HG03045 (cell line): ENCODE data around the gene SPINT2.

Experiments
- ATAC-seq: cut with Tn5 transposase; IDR thresholded peaks from one replicate; pipeline ENCODE4 v1.9.1; 2021; ENCODE audit warnings: mild to moderate bottlenecking, moderate library complexity; ENCODE audit not compliant: unreplicated experiment

SPINT2 gene

DNA sequence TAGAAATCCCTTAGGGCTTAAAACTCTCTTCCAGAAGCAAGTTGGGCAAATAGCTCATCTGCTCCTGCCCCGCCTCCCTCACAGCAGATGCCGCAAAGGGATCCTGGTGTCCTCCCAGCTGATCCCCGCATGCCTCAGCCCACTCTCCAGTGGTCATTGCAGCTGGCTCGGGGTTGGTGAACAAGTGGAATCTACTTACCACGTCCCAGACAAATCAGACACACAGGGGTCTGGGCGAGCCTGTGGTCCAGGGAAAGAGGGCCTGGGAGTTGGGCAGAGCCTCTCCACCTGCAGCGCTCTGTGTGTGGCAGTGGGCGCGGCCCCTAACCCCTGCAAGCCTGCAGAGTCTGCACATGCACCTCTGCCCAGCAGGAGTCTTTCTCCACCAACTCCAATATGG is 28.9 kb downstream of the SPINT2 start:
- ATAC-seq, result no peak

DNA sequence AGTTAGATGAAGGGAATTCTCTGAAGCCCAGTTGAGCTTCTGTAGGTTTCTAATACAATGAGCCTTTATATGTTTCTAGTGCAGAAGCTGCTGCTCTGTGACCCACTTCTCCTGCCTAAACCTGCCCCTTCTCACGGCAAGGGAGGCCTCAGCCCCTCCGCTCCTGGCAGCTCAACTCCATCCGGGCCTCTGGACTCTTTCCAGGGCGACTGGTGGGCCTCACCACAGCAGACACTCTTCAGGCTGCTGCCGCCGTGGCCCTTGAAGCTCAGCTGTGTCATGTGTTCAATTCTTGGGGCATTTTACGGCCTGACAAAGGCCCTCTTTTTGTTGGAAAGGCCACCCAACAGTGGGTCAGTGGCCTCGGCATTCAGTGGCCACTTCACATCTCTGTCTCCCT is 29.7 kb downstream of the SPINT2 start:
- no peak for ATAC-seq

DNA sequence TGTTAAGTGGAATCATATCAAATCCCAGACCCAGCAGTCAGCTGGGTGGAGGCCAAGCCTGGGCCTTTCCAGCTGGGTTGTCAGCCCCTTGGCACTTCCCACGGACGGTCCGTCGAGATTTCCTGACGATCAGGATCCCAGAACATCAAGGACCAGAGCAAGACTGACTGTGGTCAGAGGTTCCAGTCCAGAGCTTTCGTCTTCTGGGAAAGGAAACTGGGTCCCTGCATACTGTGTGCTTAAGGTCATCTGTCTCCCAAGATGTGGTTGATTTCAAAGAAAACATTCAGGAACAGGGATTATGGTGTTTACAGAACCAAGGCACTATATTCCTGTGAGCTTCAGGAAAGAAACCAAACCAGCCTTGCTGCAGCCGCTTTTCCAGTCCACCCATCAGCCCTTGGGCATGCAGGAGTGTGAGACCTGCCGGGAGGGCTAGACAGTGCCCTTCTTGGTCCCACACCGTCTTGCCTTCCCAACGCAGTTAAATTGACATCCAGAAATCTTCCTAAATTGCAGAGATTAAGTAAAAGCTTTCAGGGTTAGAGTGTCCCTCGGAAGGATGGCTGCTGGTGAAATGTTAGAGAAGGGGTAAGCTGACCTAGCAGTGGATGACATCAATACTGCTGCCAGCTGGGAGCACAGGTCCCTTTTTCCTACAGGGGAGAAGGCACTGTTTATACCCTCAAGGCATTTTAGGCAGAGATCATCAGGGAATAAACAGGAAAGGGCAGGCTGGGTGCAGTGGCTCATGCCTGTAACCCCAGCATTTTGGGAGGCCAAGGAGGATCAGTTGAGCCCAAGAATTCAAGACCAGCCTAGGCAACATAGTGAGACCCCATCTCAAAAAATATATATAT is 34.7 kb downstream of the SPINT2 start:
- no peak for ATAC-seq

DNA sequence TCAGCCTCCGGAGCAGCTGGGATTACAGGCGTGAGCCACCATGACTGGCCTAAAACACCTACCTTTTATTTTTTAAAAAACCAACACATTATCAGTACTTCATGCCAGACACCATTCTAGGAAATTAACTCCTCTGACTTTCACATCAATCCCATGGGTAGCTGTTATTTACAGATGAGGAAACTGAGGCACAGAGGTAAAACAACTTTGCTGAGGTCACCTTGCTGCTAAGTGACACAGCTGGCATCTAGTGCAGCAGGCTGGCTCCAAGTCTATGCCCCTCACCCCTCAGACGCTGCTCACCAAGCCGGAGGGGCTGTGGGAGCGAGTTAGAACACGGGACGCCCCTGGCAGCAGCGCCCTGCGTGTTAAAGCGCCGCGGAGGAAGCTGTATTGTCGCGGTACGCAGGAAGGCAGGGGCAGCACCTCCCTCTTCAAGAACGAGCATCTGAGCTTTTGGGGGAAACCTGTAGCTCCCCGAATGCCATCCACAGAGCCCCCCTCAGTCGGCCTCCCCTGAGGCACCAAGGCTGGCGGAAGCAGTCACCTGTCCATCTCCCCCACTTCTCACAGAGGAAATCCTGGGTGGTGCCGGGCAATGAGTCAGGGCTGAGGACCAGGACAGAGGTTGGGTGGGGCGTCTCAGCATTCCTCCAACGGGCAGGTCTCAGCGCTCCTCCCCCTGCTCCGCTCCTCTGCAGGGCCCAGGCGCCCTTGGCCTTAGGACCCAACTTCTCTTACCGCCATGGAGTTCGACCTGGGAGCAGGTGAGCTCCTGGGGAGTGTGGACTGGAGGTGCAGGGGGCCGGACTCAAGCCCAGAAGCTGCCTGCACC is 39.4 kb downstream of the SPINT2 start, which contains the start of gene C19orf33:
TSS of gene C19orf33 (plus strand) at position 735 of the 835 bp plus-strand sequence. CDS start at position 746, 11 bp downstream.
- no peak for ATAC-seq

DNA sequence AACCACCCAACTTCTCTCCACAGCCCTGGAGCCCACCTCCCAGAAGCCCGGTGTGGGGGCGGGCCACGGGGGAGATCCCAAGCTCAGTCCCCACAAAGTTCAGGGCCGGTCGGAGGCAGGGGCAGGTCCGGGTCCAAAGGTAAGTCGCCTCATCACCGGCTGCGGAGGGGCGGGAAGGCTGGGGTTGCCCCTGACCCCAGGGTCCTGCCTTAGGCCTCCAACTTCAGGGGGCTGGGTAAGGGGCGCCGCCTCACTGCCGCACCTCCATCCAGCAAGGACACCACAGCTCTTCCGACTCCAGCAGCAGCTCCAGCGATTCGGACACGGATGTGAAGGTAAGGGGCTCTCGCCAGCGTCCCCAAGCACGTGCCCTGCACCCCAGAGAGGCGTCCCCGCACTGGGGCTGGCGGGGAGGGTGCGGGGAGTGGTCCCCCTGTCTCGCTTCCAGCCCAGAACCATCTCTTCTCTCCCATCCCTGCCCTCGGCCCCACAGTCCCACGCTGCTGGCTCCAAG is 40.0 kb downstream of the SPINT2 start:
- ATAC-seq, result no peak

DNA sequence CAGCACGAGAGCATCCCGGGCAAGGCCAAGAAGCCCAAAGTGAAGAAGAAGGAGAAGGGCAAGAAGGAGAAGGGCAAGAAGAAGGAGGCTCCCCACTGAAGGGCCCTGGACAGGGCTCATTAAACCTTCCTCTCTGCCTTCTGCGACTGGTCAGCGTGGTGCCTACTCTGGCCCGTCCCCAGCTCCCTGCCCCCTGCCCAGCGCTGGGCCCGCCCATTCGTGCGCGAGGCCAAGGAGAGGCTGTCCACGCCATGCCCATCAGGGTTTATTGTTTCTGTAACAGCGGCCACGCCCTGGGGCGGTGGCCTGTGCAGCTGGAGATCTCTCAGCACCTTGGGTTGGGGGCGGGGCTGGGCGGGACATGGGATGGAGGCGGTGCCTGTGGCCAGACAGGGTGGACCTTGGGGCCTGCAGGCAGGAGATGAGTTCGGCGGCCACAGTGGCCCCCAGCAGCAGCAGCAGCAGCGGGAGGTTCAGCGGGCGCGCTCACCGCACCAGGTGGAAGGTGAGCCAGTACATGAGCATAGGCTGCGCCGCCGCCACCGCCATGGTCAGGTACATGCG is 40.6 kb downstream of the SPINT2 start:
- ATAC-seq, result no peak

DNA sequence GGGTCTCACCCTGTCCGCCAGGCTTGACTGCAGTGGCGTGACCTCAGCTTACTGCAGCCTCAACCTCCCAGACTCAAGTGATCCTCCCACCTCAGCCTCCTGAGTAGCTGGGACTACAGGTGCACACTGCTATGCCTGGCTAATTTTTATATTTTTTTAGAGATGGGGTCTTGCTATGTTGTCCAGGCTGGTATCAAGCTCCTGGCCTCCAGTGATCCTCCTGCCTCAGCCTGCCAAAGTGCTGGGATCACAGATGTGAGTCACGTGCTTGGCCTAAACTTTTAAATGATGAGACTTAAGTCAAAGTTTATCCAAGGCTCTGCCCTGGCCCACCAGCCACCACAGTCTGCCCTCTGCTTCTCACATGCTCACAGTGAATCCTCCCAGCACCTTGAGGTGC is 41.9 kb downstream of the SPINT2 start:
- no peak for ATAC-seq

DNA sequence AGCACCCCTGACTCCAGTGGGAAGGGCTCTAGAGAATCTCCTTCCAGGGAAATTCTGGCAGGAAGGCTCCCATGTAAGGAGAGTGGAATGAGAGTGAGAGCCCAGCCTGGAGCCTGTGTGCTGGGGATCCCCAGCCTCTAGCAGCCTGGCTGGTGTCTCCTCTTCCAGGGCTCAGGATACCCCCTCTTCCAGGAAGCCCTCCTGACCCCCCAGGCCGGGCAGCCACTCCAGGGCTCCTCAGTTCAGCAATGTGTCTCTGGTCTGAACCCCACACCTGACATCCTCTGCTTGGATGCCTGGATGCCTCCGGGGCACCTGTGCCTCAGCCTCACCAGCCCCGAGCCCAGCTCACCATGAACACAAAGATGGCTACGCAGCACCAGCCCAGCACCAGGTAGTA is 42.7 kb downstream of the SPINT2 start:
- ATAC-seq, result no peak

DNA sequence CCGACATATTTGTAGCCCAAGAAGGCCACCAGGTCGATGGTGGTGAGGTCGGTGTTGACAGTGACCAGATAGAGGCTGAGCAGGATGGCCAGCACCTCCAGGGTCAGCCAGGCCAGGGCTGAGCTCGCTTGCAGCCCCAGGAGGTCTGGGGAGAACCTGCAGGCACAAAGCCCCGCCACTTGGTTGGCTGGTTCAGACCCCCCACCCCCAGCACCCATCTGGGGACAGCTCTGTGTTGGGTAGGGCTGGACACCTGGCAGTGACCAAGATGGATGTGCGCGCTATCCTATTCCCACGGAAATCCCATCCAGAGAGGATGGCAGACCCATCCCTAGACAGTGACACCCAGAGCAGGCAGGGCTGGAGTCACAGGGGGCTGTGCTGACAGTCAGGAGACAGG is 43.2 kb downstream of the SPINT2 start:
- ATAC-seq, result no peak

DNA sequence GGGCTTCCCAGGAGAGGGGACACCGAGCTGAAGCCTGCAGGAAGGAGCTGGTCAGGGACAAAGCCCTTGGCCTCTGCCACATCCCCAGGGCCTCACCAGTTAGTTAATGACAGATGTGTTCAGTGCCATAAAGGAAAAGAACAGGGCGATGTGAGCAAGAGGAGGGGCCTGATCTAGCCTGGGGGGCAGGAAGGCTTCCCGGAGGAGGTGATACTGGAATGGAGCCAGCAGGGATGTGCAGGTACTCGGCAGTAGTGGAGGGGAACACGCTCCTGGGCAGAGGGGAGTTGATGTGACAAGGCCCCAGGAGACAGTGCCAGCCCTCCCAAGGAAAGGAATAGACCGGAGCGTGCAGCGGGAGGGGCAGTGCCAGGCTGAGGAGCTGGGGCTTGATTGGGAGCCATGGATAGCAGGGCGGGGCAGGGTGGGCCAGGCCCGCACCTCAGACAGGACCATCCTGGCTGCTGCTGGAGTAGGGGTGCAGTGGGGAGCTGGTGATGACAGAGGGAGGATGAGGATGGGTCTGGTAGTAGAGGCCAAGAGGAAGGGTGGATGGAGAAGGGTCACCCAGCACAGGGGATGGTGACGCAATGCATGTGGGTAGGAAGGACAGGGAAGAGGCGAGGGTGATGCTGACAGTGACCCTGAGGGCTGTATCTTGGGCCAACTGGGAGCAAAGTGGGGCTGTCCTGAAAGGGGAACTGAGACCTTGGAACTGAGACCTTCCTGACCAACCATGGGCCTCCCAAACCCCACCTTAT is 43.8 kb downstream of the SPINT2 start:
- no peak for ATAC-seq

DNA sequence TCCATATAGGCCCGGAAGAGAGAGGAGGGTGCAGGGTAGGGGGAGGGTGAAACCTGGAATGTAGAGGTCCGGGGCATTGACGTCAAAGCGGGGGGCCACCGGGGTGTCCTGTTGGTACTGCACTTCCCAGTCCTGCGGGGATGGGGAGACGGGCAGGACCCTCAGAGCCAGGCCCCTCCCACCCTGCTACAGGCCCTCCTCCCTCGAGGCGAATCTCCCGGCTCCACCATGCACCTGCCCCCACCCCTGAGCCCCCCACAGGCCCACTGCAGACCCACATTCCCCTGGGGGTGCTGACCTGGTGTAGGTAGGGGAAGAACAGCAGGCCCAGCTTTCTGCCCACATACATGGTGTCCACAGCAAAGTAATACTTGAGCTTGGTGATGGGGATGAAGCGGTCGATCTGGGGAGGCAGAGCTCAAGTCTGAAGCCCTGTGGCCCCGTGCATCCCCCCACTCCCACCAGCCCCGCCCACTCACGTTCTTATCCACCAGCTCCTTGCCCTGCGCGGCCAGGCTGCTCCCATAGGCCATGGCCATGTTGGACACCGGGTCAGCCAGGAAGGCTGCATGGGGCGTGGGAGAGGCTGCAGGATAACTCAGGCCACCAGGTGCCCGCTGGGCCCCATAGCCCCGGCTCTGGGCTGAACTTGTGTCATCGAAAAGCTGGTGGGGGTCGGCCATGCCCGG is 44.7 kb downstream of the SPINT2 start:
- ATAC-seq, result no peak

DNA sequence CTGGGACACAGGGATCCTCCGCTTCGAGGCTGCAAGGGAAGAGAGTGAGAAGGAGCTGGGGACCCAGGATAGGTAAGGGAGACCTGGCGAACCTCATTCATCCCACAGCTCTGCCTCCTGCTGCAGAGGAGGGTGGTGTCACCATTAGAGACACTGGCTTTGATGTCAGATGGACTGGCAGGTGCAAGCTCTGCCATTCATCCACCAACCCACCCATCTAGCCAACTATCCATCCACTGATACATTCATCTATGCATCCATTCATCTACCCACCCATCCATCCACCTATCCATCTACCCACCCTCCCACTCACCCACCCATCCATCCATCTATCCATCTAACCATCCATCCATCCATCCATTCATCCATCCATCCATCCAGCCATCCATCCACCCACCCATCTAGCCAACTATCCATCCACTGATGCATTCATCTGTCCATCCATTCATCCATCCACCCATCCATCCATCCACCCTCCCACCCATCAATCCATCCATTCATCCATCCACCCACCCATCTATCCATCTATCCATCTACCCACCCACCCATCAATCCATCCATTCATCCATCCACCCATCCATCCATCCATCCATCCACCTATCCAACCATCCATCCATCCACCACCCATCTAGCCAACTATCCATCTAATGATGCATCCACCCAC is 45.4 kb downstream of the SPINT2 start:
- no peak for ATAC-seq

DNA sequence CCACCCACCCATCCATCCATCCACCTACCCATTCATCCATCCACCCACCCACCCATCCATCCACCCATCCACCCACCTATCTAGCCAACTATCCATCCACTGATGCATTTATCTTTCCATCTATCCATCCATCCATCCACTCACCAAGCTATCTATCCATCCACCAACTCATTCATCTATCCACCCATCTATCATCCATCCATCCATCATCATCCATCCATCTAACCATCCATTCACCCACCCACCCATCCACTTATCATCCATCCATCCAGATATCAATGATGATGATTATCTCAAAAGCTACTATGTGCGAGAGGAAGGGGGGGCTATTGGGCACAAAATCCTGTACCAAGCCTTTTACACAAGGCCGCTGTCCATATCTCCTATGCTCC is 45.9 kb downstream of the SPINT2 start:
- no peak for ATAC-seq

DNA sequence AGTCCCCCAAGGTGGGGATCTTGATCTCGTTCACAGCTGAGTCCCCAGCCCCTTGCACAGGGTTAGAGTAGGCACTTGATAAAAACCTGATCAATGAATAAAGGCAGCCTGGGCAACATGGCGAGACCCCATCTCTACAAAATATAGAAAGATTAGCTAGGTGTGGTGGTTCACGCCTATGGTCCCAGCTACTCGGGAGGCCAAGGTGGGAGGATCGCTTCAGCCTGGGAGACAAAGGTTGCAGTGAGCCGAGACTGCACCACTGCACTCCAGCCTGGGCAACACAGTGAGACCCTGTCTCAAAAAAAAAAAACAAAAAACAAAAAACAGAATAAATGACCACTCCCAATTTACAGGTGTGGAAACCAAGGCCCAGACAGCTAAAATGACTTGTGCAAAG is 46.6 kb downstream of the SPINT2 start:
- no peak for ATAC-seq

DNA sequence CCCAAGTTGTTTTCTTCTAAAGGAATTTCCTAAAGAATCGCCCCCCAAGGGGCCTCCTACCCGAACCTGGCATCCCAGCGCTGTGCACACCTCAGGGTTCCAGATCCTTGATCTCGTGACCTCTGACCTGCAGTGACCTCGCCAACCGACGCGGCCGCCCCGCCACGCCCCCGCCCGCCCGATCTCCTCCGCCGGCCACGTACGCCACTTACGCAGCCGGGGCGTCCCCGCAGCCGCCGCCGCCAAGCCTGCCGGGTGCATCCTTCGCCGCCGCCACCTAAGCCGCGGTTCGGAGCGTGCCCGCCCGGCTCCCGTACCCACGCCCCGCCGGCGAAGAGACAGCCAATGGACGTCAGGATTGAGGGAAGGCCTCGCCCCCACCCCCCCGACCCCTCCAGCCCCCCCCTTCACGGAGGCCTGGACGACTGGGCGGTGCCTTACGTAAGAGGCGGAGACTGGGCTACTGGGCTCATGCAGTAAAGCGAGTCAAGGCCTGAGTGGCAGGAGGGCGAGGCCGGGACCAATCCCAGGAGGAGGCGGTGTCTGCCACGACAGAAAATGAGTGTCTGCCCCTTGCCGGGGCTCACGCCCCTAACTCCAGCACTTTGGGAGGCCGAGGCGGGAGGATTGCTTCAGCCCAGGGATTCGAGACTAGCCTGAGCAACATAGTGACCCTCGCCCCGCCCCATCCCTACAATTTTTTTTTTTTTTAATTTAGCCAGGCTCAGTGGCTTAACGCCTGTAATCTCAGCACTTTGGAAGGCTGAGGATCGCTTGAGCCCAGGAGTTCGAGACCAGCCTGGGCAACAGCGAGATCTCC is 51.5 kb downstream of the SPINT2 start, which contains the start of gene YIF1B:
TSS of gene YIF1B (minus strand) at position 291 of the 820 bp plus-strand sequence. CDS start at position 261, 30 bp downstream.
- ATAC-seq, result peak; percentile 94

DNA sequence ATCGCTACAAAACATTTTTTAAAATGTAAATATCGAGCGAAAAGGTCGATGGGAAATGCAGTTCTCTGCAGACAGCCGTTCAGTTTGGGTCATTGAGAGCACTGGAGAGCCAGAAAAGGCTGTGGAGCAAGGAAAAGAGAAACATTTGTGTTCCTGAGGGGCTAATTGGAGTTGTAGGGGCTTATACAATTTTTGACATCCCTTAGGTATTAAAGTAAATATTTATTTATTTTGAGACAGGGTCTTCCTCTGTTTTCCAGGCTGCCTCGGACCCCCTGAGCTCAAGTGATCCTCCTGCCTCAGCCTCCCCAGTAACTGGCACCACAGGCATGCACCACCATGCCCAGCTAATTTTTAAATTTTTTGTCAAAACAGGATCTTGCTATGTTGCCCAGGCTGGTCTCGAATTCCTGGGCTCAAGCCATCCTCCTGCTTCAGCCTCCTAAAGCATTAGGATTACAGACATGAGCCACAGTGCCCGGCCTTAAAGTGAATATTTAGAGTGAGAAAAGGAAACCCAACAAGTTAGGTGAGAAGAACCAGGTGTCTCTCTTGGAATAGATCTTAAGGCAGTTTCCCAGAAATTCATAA is 52.2 kb downstream of the SPINT2 start:
- no peak for ATAC-seq

DNA sequence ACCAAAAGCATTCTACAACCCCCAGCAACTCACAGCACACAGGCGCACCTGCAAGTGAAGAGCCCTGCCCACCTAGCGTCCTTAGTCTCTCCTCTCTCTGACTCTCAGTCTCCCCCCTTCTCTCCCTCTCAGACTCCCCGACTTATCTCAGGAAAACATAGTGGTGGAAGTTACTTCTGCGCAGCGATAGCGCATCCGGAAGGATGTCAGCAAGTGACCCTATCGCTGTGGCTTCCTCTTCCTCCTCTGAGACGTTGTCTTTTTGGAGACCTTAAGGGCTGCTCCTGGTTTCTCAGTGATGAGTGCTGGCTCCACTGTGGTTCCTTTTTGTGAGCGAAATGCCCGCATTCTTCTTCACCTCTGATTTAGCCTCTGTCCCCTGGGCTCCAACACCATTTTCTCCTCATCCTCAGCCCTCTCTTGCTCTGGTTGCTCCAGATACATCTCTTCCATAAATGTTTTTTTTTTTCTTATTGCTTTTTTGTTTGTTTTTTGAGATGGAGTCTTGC is 52.8 kb downstream of the SPINT2 start:
- no peak for ATAC-seq

DNA sequence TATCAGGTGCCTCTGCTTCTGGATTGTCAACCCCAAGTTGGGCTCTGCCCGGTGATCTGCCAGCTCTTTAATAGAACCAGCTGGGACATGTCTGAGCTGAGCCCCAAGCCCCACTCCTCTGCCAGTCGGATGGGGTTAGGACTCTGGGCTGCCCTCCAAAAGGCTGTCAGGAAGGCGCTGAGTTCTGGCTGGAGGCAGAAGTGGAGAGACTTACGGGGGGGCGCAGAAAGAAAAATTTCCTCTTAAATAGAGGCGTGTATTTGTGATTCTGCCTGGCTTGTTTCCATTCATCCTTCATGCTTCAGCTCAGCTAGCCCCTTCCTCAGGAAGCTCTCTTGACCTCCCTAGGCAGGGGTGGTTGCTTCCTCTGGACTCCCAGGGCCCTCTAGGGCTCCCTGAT is 54.3 kb downstream of the SPINT2 start:
- no peak for ATAC-seq
